K562 treated with DMSO at 1 percent for 4 hours (cell line): ENCODE data around the gene CSN2. TPM values are rescaled to one million over a fixed set of nuclear protein-coding genes. Genes with fewer than 3 reads are reported as not detected.

Source experiments
- total RNA-seq: library from RNA; unstranded; fragments of 300-600 nt; gene quantifications from 2 replicates; pipeline ENCODE4 v1.2.3, GENCODE V29; 2022; ENCODE audit not compliant: insufficient read depth

Gene CSN2
- not detected in 2 replicates for total RNA-seq

DNA sequence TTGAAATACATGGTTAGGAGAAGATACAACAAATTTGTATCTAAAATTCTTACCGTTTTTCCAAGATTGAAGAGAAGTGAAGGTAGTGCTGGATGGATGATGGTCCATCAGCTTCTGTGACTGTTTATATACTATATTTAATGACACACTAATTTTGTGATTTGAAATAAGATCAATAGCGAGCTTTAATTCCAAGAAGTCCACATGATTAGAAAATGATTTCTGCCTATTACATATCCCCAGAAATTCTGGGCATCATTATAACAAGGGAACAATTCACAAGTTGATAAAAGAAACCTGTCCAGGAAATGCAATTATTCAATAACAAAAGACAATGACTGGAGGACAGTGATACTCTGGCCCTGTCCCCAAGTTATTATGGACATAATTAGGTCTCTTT is at the start of gene CSN2:
Gene CSN2, minus strand, starts transcription at position 101 of the 400 bp plus-strand sequence. CDS start 4,733 bp downstream, outside the sequence.

DNA sequence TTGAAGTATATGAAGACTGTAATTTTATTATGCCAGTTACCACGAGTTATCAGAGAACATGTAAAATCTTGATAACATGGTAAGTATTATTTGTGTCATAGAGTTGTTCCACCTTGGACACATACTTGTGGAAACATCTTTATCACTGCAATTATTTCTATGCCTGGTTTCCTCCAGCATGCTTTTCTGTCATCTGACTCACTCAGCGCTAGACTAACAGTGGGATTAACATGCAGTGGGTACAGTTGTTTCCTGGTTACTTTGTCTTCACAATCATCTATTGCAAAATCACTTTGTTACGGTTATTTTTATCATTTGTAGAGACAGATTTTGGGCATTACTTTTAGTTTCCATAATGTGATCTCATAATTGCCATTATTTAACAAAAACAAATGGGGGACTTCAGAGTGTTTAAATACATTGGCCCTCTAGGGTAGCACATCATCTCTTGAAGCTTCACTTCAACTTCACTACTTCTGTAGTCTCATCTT is 30.0 kb upstream of the CSN2 start, which contains the start of gene STATH:
Gene STATH, plus strand, starts transcription at position 441 of the 491 bp plus-strand sequence. CDS start 2,472 bp downstream, outside the sequence.

DNA sequence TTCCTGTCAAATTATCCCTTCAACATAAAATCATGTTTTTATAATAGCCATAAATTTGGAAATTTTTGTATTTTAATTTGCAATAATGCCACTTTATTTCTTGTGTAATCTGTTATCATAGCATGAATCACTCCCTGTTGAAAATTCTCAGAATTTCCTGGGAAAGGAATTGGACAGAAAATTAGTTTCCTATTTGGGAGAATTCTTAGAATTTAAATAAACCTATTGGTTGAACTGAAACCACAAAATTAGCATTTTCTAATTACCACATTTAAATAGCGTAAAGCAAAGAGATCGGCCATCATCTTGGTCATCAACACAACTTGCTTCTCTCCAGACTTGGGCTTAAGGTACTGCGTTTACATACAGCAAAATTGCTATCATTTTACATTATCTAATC is 34.8 kb downstream of the CSN2 start, which contains the start of gene CSN1S1:
Gene CSN1S1, plus strand, starts transcription at position 301 of the 400 bp plus-strand sequence. CDS start 1,488 bp downstream, outside the sequence.

Other genes with a start within 250 kb of the CSN2 start
- not detected in 2 replicates for gene SULT1B1, start 205.1 kb downstream of the CSN2 start, total RNA-seq
- gene SULT1E1, start 105.6 kb downstream of the CSN2 start, total RNA-seq, result not detected in 2 replicates
- gene CSN1S1, start 34.7 kb downstream of the CSN2 start, total RNA-seq, result not detected in 2 replicates
- not detected in 2 replicates for gene STATH, start 30.2 kb upstream of the CSN2 start, total RNA-seq
- gene HTN3, start 62.7 kb upstream of the CSN2 start, total RNA-seq, result not detected in 2 replicates
- not detected in 2 replicates for gene HTN1, start 84.7 kb upstream of the CSN2 start, total RNA-seq
- gene PRR27, start 188.5 kb upstream of the CSN2 start, total RNA-seq, result not detected in 2 replicates
- gene ODAM, start 230.0 kb upstream of the CSN2 start, total RNA-seq, result not detected in 2 replicates